T-cell (primary cell): ENCODE data around the gene CCSER1. TPM values are rescaled to one million over a fixed set of nuclear protein-coding genes. Genes with fewer than 3 reads are reported as not detected.

Source experiments
- ATAC-seq, 4 experiments: fragments of 200-7000 bp in 3 of 4; fragments of 150-1000 bp in 1 of 4; cut with Tn5 transposase; replicated peaks in 1 of 4; 1 replicate in 3 of 4; 2 replicates in 1 of 4; pipeline ENCODE4 v1.10.0; 2021; ENCODE audit warnings: moderate library complexity in 3 of 4, mild to moderate bottlenecking in 2 of 4, moderate number of reproducible peaks in 1 of 4
- CTCF ChIA-PET, 2 donors: fragments of 300-600 bp; sonication (Branson Sonifier 250); formaldehyde crosslinking; loops; one replicate each; lab custom pipeline; 2022; ENCODE audit warnings: antibody characterized with exemption in 2 of 2; lab: Charles Lee
- POLR2A ChIA-PET, 2 donors: fragments of 300-600 bp; sonication (Branson Sonifier 250); formaldehyde crosslinking; loops; one replicate each; lab custom pipeline; 2022; ENCODE audit warnings: antibody characterized with exemption in 2 of 2; lab: Charles Lee
- DNase-seq, 35 experiments: peaks; one replicate each; pipeline versions ENCODE4 v3.0.0 to v3.0.0-alpha.2; 2013 to 2023
- H3K27ac ChIP-seq: one replicate; pipeline ENCODE4 v1.5.1; 2013; ENCODE audit warnings: low read length
- H3K27me3 ChIP-seq, 2 experiments: replicated peaks in 1 of 2; 1 replicate in 1 of 2; 2 replicates in 1 of 2; pipeline versions ENCODE4 v1.6.1 to v1.7.0; 2013; ENCODE audit warnings: low read length in 1 of 2, mixed read lengths in 1 of 2; ENCODE audit not compliant: control insufficient read depth in 2 of 2, insufficient read depth in 2 of 2; ENCODE audit errors: extremely low read depth in 1 of 2
- H3K36me3 ChIP-seq, 2 donors: 1 replicate in 1 of 2; 2 replicates in 1 of 2; pipeline versions ENCODE4 v1.6.1 to v1.7.0; 2013; ENCODE audit warnings: low read length in 1 of 2; ENCODE audit not compliant: control insufficient read depth in 2 of 2, insufficient read depth in 1 of 2; ENCODE audit errors: extremely low read depth in 1 of 2
- H3K4me1 ChIP-seq, 2 experiments: 1 replicate in 1 of 2; 2 replicates in 1 of 2; pipeline versions ENCODE4 v1.6.1 to v1.7.0; 2013; ENCODE audit warnings: low read length in 2 of 2, mixed read lengths in 1 of 2; ENCODE audit not compliant: insufficient read depth in 2 of 2, control insufficient read depth in 1 of 2; ENCODE audit errors: extremely low read depth in 1 of 2
- H3K4me3 ChIP-seq, 2 donors: 1 replicate in 1 of 2; 2 replicates in 1 of 2; pipeline versions ENCODE4 v1.5.1 to v1.7.0; 2013; ENCODE audit warnings: mild to moderate bottlenecking in 2 of 2, low read length in 1 of 2, moderate library complexity in 1 of 2; ENCODE audit not compliant: control insufficient read depth in 1 of 2; ENCODE audit errors: extremely low read depth in 1 of 2
- H3K9me3 ChIP-seq: 2 replicates; pipeline ENCODE4 v1.7.0; 2013
- H3K27ac Mint-ChIP-seq, 2 donors: one replicate each; pipeline ENCODE4 v1.8.0; 2020 to 2021; ENCODE audit warnings: mild to moderate bottlenecking in 2 of 2, mixed read lengths in 2 of 2
- H3K27me3 Mint-ChIP-seq, 2 donors: one replicate each; pipeline ENCODE4 v1.8.0; 2021 to 2022; ENCODE audit warnings: mixed read lengths in 2 of 2
- H3K36me3 Mint-ChIP-seq: one replicate; pipeline ENCODE4 v1.8.0; 2021; ENCODE audit warnings: mixed read lengths
- H3K4me1 Mint-ChIP-seq, 3 donors: one replicate each; pipeline ENCODE4 v1.8.0; 2020 to 2022; ENCODE audit warnings: mixed read lengths in 3 of 3, mild to moderate bottlenecking in 1 of 3
- H3K4me3 Mint-ChIP-seq, 3 donors: one replicate each; pipeline ENCODE4 v1.8.0; 2020 to 2022; ENCODE audit warnings: mild to moderate bottlenecking in 3 of 3, mixed read lengths in 3 of 3, moderate library complexity in 3 of 3
- H3K9me3 Mint-ChIP-seq, 3 donors: one replicate each; pipeline ENCODE4 v1.8.0; 2020 to 2022; ENCODE audit warnings: mixed read lengths in 3 of 3
- whole genome bisulfite sequencing: methylation state at CpG from one replicate; pipeline ENCODE4 v1.1.5; 2013; ENCODE audit warnings: missing lambda C conversion rate; ENCODE audit not compliant: insufficient coverage; 5-methylcytosine and 5-hydroxymethylcytosine counted together
- total RNA-seq, 35 experiments: library from RNA in 6 of 35; stranded (reverse) in 6 of 35; fragments of 120-200 nt in 1 of 35; gene quantifications; one replicate each; pipeline versions ENCODE4 v1.2.1 to v1.2.4 and lab custom pipeline; 2013 to 2026

CCSER1 gene
- total RNA-seq, 5 donors from 2014 or later (not counting 1 experiment from before 2014, with no cell fraction given) = 0.35 to 1.4 (median 0.98) TPM

GRCh38 chr4:90624781-90625180, 497.6 kb downstream of the CCSER1 start:
- no peak for ATAC-seq
- ChIA-PET POLR2A (no interaction called here), CTCF (no interaction called here)
- Mint-ChIP-seq H3K4me3 (no peak overlapping the region), H3K36me3 (no peaks in the 10 kb centered on the region), H3K27me3 (no peaks in the 10 kb centered on the region), H3K4me1 (no peaks in the 10 kb centered on the region), H3K9me3 (peaks cover 0 to 5% (median 4%) of the 10 kb centered on the region in 3 donors), H3K27ac (no peak overlapping the region)
- Histone ChIP-seq H3K27me3 (no peaks in the 10 kb centered on the region), H3K36me3 (no peaks in the 10 kb centered on the region), H3K4me1 (no peaks in the 10 kb centered on the region), H3K4me3 (no peak overlapping the region), H3K27ac (no peak overlapping the region), H3K9me3 (no peaks in the 10 kb centered on the region)
- no CpG with 5 or more reads among the region's 3 CpGs for WGBS
- no peak for DNase-seq

DNA sequence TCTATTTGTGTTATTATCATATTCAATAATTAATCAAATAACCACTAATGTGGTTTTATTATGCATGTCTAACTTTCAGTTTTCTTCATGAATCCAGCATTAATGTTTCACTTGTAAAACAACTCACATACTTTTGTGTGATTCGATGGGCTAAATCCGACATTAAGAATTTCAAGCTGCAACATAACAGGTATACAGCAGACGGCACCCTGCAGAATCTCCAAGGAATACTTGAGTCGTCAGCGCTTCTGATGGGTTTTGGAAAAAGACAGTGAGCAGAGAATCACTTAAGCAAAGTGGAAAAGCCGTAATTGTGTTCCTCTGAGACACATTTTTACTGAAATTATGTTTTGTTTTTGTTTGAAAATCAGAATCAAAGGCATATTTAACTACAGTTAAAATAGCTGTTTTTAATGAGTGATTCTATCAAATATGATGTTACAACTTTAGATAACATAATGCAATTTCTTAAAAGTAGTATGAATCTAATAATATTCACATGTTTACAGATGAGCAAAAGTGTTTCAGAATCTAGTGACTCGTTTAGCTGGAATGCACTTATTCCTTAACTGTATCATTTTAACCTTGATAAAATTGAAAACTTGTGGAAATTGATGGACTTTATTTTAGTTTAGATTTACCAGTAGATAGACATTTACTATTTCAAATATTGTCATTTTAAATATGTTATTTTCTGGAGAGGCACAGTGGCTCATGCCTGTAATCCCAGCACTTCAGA, 514.8 kb downstream of the CCSER1 start:
- Mint-ChIP-seq H3K27ac (no peak overlapping the region), H3K9me3 (peaks cover 4 to 8% (median 6%) of the 10 kb centered on the region in 3 donors), H3K27me3 (no peaks in the 10 kb centered on the region), H3K36me3 (no peaks in the 10 kb centered on the region), H3K4me3 (no peak overlapping the region), H3K4me1 (no peaks in the 10 kb centered on the region)
- POLR2A ChIA-PET = no interaction called here
- H3K9me3 ChIP-seq = no peaks in the 10 kb centered on the region
- CTCF ChIA-PET = no interaction called here
- ATAC-seq (no peak), DNase-seq (no peak)
- no peaks in the 10 kb centered on the region for H3K36me3 ChIP-seq
- WGBS = 75% methylated on average over 2 of the region's 7 CpGs
- no peaks in the 10 kb centered on the region for H3K27me3 ChIP-seq
- no peak overlapping the region for H3K4me3 ChIP-seq
- no peaks in the 10 kb centered on the region for H3K4me1 ChIP-seq
- no peak overlapping the region for H3K27ac ChIP-seq

DNA sequence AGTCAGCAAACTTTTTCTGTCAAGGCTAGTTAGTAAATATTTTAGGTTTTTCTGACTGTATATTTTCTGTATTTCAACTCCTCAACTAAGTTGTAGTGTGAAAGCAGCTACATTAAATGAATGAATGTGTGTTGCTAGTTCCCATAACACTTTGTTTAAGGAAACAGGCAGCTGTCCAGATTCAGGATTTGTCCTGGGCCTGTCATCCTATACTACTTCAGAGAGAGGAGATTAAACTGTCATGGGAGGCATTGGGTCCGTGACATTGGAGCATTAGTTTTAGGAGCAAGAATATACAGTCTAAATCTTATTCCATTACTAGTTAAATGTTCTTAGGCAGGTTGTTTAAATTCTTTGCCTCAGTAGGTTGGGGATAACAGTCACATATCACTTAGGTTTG, 516.0 kb downstream of the CCSER1 start:
- no CpG with 5 or more reads among the region's 1 CpG for WGBS
- Histone ChIP-seq H3K36me3 (no peaks in the 10 kb centered on the region), H3K27me3 (no peaks in the 10 kb centered on the region), H3K9me3 (no peaks in the 10 kb centered on the region), H3K4me3 (no peak overlapping the region), H3K27ac (no peak overlapping the region), H3K4me1 (no peaks in the 10 kb centered on the region)
- POLR2A ChIA-PET = no interaction called here
- ATAC-seq = no peak
- Mint-ChIP-seq H3K4me3 (no peak overlapping the region), H3K27ac (no peak overlapping the region), H3K27me3 (no peaks in the 10 kb centered on the region), H3K9me3 (peaks cover 6 to 12% (median 6%) of the 10 kb centered on the region in 3 donors), H3K36me3 (no peaks in the 10 kb centered on the region), H3K4me1 (no peaks in the 10 kb centered on the region)
- DNase-seq = no peak
- CTCF ChIA-PET = interaction anchor here in 1 of 2 donors (0.6 kb wide), 1 partner anchor 76 kb away, joined by 5 read pairs; no protein-coding TSS in a partner anchor

DNA sequence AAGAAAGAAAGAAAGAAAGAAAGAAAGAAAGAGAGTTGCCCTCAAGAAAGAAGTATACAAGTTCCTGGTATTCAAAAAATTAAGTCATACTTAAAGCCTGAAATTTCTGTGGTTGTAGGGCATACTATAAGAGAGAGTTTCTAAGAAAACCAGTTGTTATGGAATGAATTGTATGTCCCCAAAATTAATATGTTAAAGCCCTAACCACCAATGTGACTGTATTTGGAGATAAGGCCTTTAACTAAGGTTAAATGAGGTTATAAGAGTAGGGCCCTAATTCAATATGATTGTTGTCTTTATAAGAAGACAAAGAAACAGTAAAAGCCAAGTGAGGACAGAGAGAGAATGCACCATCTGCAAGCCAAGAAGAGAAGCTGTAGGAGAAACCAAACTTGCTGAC, 521.1 kb downstream of the CCSER1 start:
- Histone ChIP-seq H3K27ac (no peak overlapping the region), H3K9me3 (no peaks in the 10 kb centered on the region), H3K4me1 (no peaks in the 10 kb centered on the region), H3K36me3 (no peaks in the 10 kb centered on the region), H3K4me3 (no peak overlapping the region), H3K27me3 (no peaks in the 10 kb centered on the region)
- peaks cover 0 to 16% (median 16%) of the 10 kb centered on the region in 3 donors for H3K9me3 Mint-ChIP-seq
- no peak overlapping the region for H3K27ac Mint-ChIP-seq
- ChIA-PET CTCF (no interaction called here), POLR2A (no interaction called here)
- no peak for ATAC-seq
- H3K4me1 Mint-ChIP-seq = no peaks in the 10 kb centered on the region
- H3K36me3 Mint-ChIP-seq = no peaks in the 10 kb centered on the region
- no peaks in the 10 kb centered on the region for H3K27me3 Mint-ChIP-seq
- DNase-seq = no peak
- H3K4me3 Mint-ChIP-seq = no peak overlapping the region

DNA sequence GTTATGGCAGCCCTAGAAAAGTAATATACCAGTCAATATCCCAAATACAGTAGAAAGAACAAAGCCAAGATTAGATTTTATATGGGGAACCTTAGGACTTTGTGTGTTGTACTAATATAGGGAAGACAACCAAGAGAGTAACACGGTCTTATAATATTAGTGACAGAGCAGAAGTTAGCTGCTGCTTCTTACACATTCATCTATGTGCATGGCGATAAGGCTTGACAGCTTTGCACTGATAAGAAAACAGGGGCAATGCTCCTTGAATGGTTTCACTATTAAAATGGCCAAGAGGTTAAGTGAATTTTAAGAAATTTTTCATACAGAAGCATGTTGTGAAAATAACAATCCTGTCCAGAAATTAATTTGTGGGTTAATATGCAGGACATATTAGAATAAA, 521.6 kb downstream of the CCSER1 start:
- H3K9me3 ChIP-seq = no peaks in the 10 kb centered on the region
- no peak overlapping the region for H3K4me3 ChIP-seq
- Mint-ChIP-seq H3K27me3 (no peaks in the 10 kb centered on the region), H3K27ac (no peak overlapping the region), H3K4me3 (no peak overlapping the region), H3K36me3 (no peaks in the 10 kb centered on the region), H3K4me1 (no peaks in the 10 kb centered on the region), H3K9me3 (peaks cover 3 to 16% (median 16%) of the 10 kb centered on the region in 3 donors)
- ATAC-seq (no peak), DNase-seq (no peak)
- no peak overlapping the region for H3K27ac ChIP-seq
- no peaks in the 10 kb centered on the region for H3K36me3 ChIP-seq
- no peaks in the 10 kb centered on the region for H3K27me3 ChIP-seq
- ChIA-PET POLR2A (no interaction called here), CTCF (no interaction called here)
- no peaks in the 10 kb centered on the region for H3K4me1 ChIP-seq
- WGBS = no CpG with 5 or more reads among the region's 2 CpGs

- no peak for DNase-seq
- H3K9me3 Mint-ChIP-seq = peaks cover 3 to 11% (median 5%) of the 10 kb centered on the region in 3 donors
- H3K4me1 Mint-ChIP-seq = no peaks in the 10 kb centered on the region
- H3K27me3 Mint-ChIP-seq = no peaks in the 10 kb centered on the region
- H3K36me3 Mint-ChIP-seq = no peaks in the 10 kb centered on the region
- no peak for ATAC-seq
- Histone ChIP-seq H3K27me3 (no peaks in the 10 kb centered on the region), H3K4me1 (no peaks in the 10 kb centered on the region), H3K36me3 (no peaks in the 10 kb centered on the region), H3K27ac (no peak overlapping the region), H3K4me3 (no peak overlapping the region), H3K9me3 (no peaks in the 10 kb centered on the region)
- CTCF ChIA-PET = no interaction called here
- no peak overlapping the region for H3K27ac Mint-ChIP-seq
- no CpG with 5 or more reads among the region's 3 CpGs for WGBS
- POLR2A ChIA-PET = no interaction called here
- H3K4me3 Mint-ChIP-seq = no peak overlapping the region
These were observed 533.5 kb downstream of the CCSER1 start for GRCh38 chr4:90660672-90661071.
